ENCODE results near the gene RNF125. TPM values are rescaled to one million over a fixed set of nuclear protein-coding genes. Genes with fewer than 3 reads are reported as not detected.
A peak's percentile ranks its signal among the peaks of the same experiment; 100 is the strongest.

RNF125 gene
- total RNA-seq, 6 experiments from 2014 or later: 2.9 to 14.1 (median 5.8) TPM

GRCh38 chr18:32042337-32042736 is 23.7 kb downstream of the RNF125 start:
- ATAC-seq: peak in 2 of 4 donors; percentile 33 to 45
- Histone ChIP-seq H3K9me3 (no peaks in the 10 kb centered on the region), H3K36me3 (peaks cover 0 to 5% (median 3%) of the 10 kb centered on the region in 4 donors), H3K27me3 (no peaks in the 10 kb centered on the region), H3K27ac (no peak overlapping the region), H3K4me1 (no peaks in the 10 kb centered on the region), H3K4me3 (no peak overlapping the region)
- DNase-seq: no peak
- intact Hi-C loops (cut with DNase I): no loop called here
- TF ChIP-seq POLR2A (IDR thresholded peaks at IDR 0.05) (no peak), CTCF (IDR thresholded peaks at IDR 0.05) (no peak)

- H3K36me3 ChIP-seq: no peaks in the 10 kb centered on the region
- DNase-seq: peak; percentile 61 to 83 (median 81)
- WGBS (ENCODE audit: insufficient coverage, low coverage, low lambda C conversion rate, missing lambda C conversion rate): 49% methylated on average over 4 of the region's 4 CpGs
- no peaks in the 10 kb centered on the region for H3K27me3 ChIP-seq
- no peak overlapping the region for H3K4me3 ChIP-seq
- peaks cover 0 to 14% (median 3%) of the 10 kb centered on the region in 4 donors for H3K4me1 ChIP-seq
- H3K27ac ChIP-seq: peak overlapping the region in 1 of 3 donors; percentile 30
- TF ChIP-seq POLR2A (IDR thresholded peaks at IDR 0.05) (no peak), CTCF (IDR thresholded peaks at IDR 0.05) (no peak)
- intact Hi-C loops (cut with DNase I): no loop called here
- ATAC-seq: peak; percentile 75 to 92 (median 90)
- H3K9me3 ChIP-seq: no peaks in the 10 kb centered on the region
Observed at GRCh38 chr18:32048507-32049091, 30.0 kb downstream of the RNF125 start.

GRCh38 chr18:32049393-32050171 is 31.0 kb downstream of the RNF125 start:
- H3K9me3 ChIP-seq: no peaks in the 10 kb centered on the region
- intact Hi-C loops (cut with DNase I): no loop called here
- peak; percentile 46 to 77 (median 58) for ATAC-seq
- 81% methylated on average over 3 of the region's 3 CpGs for WGBS (ENCODE audit: insufficient coverage, low coverage, low lambda C conversion rate, missing lambda C conversion rate)
- H3K36me3 ChIP-seq: no peaks in the 10 kb centered on the region
- H3K27me3 ChIP-seq: no peaks in the 10 kb centered on the region
- H3K4me1 ChIP-seq: peaks cover 0 to 14% (median 3%) of the 10 kb centered on the region in 4 donors
- peak in 2 of 3 donors; percentile 50 to 64 for DNase-seq
- no peak overlapping the region for H3K4me3 ChIP-seq
- no peak overlapping the region for H3K27ac ChIP-seq
- TF ChIP-seq POLR2A (IDR thresholded peaks at IDR 0.05) (no peak), CTCF (IDR thresholded peaks at IDR 0.05) (no peak)

- H3K4me3 ChIP-seq: no peak overlapping the region
- no peaks in the 10 kb centered on the region for H3K9me3 ChIP-seq
- H3K4me1 ChIP-seq: peaks cover 0 to 6% (median 0%) of the 10 kb centered on the region in 4 donors
- DNase-seq (no peak), ATAC-seq (no peak)
- WGBS (ENCODE audit: insufficient coverage, low coverage, low lambda C conversion rate, missing lambda C conversion rate): 64% methylated on average over 3 of the region's 3 CpGs
- no peaks in the 10 kb centered on the region for H3K27me3 ChIP-seq
- TF ChIP-seq CTCF (IDR thresholded peaks at IDR 0.05): no peak
- no peak for TF ChIP-seq POLR2A (IDR thresholded peaks at IDR 0.05)
- intact Hi-C loops (cut with DNase I): no loop called here
- no peaks in the 10 kb centered on the region for H3K36me3 ChIP-seq
- no peak overlapping the region for H3K27ac ChIP-seq
Observed at GRCh38 chr18:32056613-32057358, 38.2 kb downstream of the RNF125 start.

Measured in right lobe of liver (tissue), 6 donors.